ENCODE results near the gene TSPOAP1. TPM values are rescaled to one million over a fixed set of nuclear protein-coding genes. Genes with fewer than 3 reads are reported as not detected.

Gene TSPOAP1
- total and polyA plus RNA-seq, 2 of the 4 experiments (the other 2 are of a cell fraction): 0.90 to 1.6 TPM

GRCh38 chr17:58335779-58336455, 7.3 kb upstream of the TSPOAP1 start (continued):
- TF ChIP-seq MAZ (IDR thresholded peaks at IDR 0.05; ENCODE audit: borderline replicate concordance, low read depth, low read length): no peak

DNA sequence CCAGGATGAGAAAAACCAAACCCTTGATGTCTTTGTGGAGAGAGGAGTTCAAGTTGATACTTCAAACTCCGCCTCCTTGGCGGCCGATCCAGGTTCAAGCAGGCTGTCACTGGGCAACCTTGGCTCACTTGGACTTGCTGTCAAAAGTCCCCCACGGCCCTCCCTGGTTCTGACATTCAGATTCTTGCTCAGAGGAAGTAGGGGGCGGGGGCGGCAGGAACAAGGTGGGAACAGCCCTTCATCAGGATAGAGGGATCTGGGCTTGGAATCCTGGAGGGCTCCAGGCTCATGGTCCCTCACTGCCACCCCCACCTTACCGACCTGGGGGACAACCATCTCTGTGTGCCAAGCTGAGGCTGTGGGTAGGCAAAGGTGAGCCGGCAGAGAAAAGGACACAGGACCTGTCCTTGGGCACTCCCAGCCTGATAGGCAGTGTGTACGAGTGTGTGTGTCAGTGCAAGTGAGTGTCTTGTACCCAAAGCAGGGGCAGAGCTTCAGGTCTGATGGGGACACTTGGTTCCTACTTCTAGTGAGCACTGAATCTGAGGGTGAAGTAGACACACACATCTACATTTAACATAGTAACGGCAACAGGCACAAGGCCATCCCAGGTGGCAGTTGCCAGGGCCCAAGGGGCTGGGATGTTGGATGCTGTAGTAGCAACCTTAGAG, 6.6 kb upstream of the TSPOAP1 start:
- no peak overlapping the region for H4K5ac ChIP-seq (ENCODE audit: low read depth, low read length)
- ChIA-PET POLR2A (ENCODE audit: unreplicated experiment) (no interaction called here), CTCF (no interaction called here)
- 0 out of 2 replicates have a peak overlapping the region, but pooled peaks have one; percentile 12 for H3K14ac ChIP-seq (replicated peaks; ENCODE audit: low read depth, low read length)
- BruUV-seq (replicated peaks): no TSS peak
- 0 out of 2 replicates have a peak overlapping the region, but pooled peaks have one; percentile 98 for H2BK120ac ChIP-seq (ENCODE audit: low read depth, low read length)
- no peak overlapping the region for H2AK9ac ChIP-seq (replicated peaks; ENCODE audit: low read depth, low read length, poor library complexity)
- H4K8ac ChIP-seq (ENCODE audit: low read depth in 2 of 2, low read length in 2 of 2): peak overlapping the region; percentile 93 to 98; a peak in 3 of 4 replicates
- in situ Hi-C loops (cut with MboI; ENCODE audit: low sequenced_read_pairs): loop anchor here (25.0 kb wide), 1 partner anchor 473 kb away; the partner anchor contains the start of gene MRPS23
- peaks cover 12 to 23% of the 10 kb centered on the region in 2 experiments for H3K79me1 ChIP-seq (ENCODE audit: low read depth in 1 of 2, low read length in 2 of 2)
- H3K36me3 ChIP-seq (ENCODE audit: control insufficient read depth, insufficient read depth, low read length): no peaks in the 10 kb centered on the region
- no peak for DNase-seq
- H3K4me1 ChIP-seq (ENCODE audit: control insufficient read depth, insufficient read depth, low read length): peaks cover 38% of the 10 kb centered on the region
- intact Hi-C loops (cut with micrococcal nuclease): no loop called here
- dilution Hi-C loops (cut with HindIII; ENCODE audit: low sequenced_read_pairs, unreplicated experiment): no loop called here
- peak overlapping the region; percentile 76 for H2BK20ac ChIP-seq (ENCODE audit: low read depth, low read length)
- 67% methylated on average over 3 of the region's 10 CpGs; no CpG with 5 or more reads in 1 of the 2 experiments for WGBS, 2 experiments (ENCODE audit: extremely low coverage in 2 of 2, insufficient read length in 1 of 2)
- H3K56ac ChIP-seq (ENCODE audit: extremely low read depth, insufficient read depth, low read length): no peak overlapping the region
- H3K9me3 ChIP-seq (ENCODE audit: control insufficient read depth, insufficient read depth, low read length): no peaks in the 10 kb centered on the region
- H3K9ac ChIP-seq (ENCODE audit: low read depth, low read length): no peak overlapping the region
- H4K91ac ChIP-seq (ENCODE audit: insufficient read depth, low read depth, low read length): peak overlapping the region; percentile 98
- ATAC-seq (ENCODE audit: low read depth): no peak
- H2BK5ac ChIP-seq (ENCODE audit: low read depth, low read length, poor library complexity, severe bottlenecking): no peak overlapping the region
- no peak overlapping the region for H3K4me2 ChIP-seq (ENCODE audit: low read depth, low read length)
- H3K27me3 ChIP-seq (ENCODE audit: control insufficient read depth, insufficient read depth, low read length): no peaks in the 10 kb centered on the region
- peaks cover 38% of the 10 kb centered on the region for H3K9me1 ChIP-seq (ENCODE audit: insufficient read depth, low read length)
- H3K27ac ChIP-seq (ENCODE audit: insufficient read depth, low read length): no peak overlapping the region
- TF ChIP-seq SMC3 (IDR thresholded peaks at IDR 0.05; ENCODE audit: low read depth, low read length) (no peak), CEBPB (IDR thresholded peaks at IDR 0.05; ENCODE audit: low read depth, low read length) (no peak), ELK1 (IDR thresholded peaks at IDR 0.05; ENCODE audit: borderline replicate concordance, low read depth, low read length) (no peak), CHD1 (IDR thresholded peaks at IDR 0.05; ENCODE audit: low read depth, low read length) (no peak), RAD21 (IDR thresholded peaks at IDR 0.05; ENCODE audit: low read length) (no peak), MAFK (IDR thresholded peaks at IDR 0.05; ENCODE audit: low read depth, low read length) (no peak), FOS (IDR thresholded peaks at IDR 0.05; ENCODE audit: low read depth, low read length) (no peak), BHLHE40 (IDR thresholded peaks at IDR 0.05; ENCODE audit: low read depth, low read length) (no peak), MAZ (IDR thresholded peaks at IDR 0.05; ENCODE audit: borderline replicate concordance, low read depth, low read length) (no peak)
- TF ChIP-seq, protein P1, sequence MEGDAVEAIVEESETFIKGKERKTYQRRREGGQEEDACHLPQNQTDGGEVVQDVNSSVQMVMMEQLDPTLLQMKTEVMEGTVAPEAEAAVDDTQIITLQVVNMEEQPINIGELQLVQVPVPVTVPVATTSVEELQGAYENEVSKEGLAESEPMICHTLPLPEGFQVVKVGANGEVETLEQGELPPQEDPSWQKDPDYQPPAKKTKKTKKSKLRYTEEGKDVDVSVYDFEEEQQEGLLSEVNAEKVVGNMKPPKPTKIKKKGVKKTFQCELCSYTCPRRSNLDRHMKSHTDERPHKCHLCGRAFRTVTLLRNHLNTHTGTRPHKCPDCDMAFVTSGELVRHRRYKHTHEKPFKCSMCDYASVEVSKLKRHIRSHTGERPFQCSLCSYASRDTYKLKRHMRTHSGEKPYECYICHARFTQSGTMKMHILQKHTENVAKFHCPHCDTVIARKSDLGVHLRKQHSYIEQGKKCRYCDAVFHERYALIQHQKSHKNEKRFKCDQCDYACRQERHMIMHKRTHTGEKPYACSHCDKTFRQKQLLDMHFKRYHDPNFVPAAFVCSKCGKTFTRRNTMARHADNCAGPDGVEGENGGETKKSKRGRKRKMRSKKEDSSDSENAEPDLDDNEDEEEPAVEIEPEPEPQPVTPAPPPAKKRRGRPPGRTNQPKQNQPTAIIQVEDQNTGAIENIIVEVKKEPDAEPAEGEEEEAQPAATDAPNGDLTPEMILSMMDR (conservative IDR thresholded peaks at IDR 0.05; ENCODE audit: low read depth, low read length): no peak
- H2AK5ac ChIP-seq (ENCODE audit: low read depth, low read length): peak overlapping the region; percentile 56
- no peak overlapping the region for H3K18ac ChIP-seq (ENCODE audit: low read depth, low read length)
- 0 out of 2 replicates have a peak overlapping the region, but pooled peaks have one; percentile 2 for H3K23ac ChIP-seq (ENCODE audit: low read depth, low read length)
- no peaks in the 10 kb centered on the region for H4K20me1 ChIP-seq (ENCODE audit: insufficient read depth, low read length)
- peak overlapping the region; percentile 100; the same call in 2 of the 3 replicates for H2BK15ac ChIP-seq (ENCODE audit: low read depth, low read length)
- H2AFZ ChIP-seq (replicated peaks; ENCODE audit: low read length, poor library complexity): peak overlapping the region; percentile 86
- peak overlapping the region; percentile 100 for H3K4ac ChIP-seq (ENCODE audit: low read depth, low read length)
- no peak overlapping the region for H3K4me3 ChIP-seq (ENCODE audit: insufficient read depth, low read depth, low read length)

All from IMR-90 (cell line).